Endothelial cell of umbilical vein (primary cell): ENCODE measurements around the gene CDH23. TPM values are rescaled to one million over a fixed set of nuclear protein-coding genes. Genes with fewer than 3 reads are reported as not detected.

Experiments used
- BruUV-seq: library from RNA; stranded (reverse); fragments of 400-500 nt; replicated peaks from 2 replicates; lab custom pipeline; 2021; lab: Mats Ljungman, UMichigan
- CTCF ChIA-PET: fragments of 300-600, 350-600 bp; sonication (Branson Sonifier 250); formaldehyde crosslinking; loops from one replicate; lab custom pipeline; 2021; ENCODE audit warnings: antibody characterized with exemption, inconsistent platforms; lab: Charles Lee
- POLR2A ChIA-PET: fragments of 300-600, 350-600 bp; sonication (Branson Sonifier 250); formaldehyde crosslinking; loops from one replicate; lab custom pipeline; 2021; ENCODE audit warnings: antibody characterized with exemption, inconsistent platforms; lab: Charles Lee
- DNase-seq: peaks from one replicate; pipeline ENCODE4 v3.0.0-alpha.2; 2011; ENCODE audit warnings: low read depth, low spot score
- FAIRE-seq: peaks from 2 replicates; lab custom pipeline; 2011; peaks lifted over from hg19 to GRCh38; lab: Jason Lieb, UNC
- H2AFZ ChIP-seq: 2 replicates; pipeline ENCODE4 v1.6.0; 2012; ENCODE audit warnings: low read depth, low read length, control low read depth, inconsistent platforms
- H3K27ac ChIP-seq: 2 replicates; pipeline ENCODE4 v1.5.1; 2011; ENCODE audit warnings: low read depth, mild to moderate bottlenecking, control low read depth, low read length, moderate library complexity; ENCODE audit not compliant: insufficient read depth
- H3K27me3 ChIP-seq, 2 experiments: 2 replicates each; pipeline versions ENCODE4 v1.6.0 to v1.6.1; 2011; ENCODE audit warnings: low read length in 2 of 2, mixed read lengths in 1 of 2; ENCODE audit not compliant: control insufficient read depth in 2 of 2, insufficient read depth in 2 of 2
- H3K36me3 ChIP-seq, 2 experiments: 2 replicates in 1 of 2; 3 replicates in 1 of 2; pipeline ENCODE4 v1.5.1; 2011; ENCODE audit warnings: low read length in 2 of 2, mild to moderate bottlenecking in 1 of 2, moderate library complexity in 1 of 2; ENCODE audit not compliant: control insufficient read depth in 2 of 2, insufficient read depth in 2 of 2; ENCODE audit errors: extremely low read depth in 1 of 2
- H3K4me1 ChIP-seq: 3 replicates; pipeline ENCODE4 v1.5.1; 2011; ENCODE audit warnings: mild to moderate bottlenecking, low read length; ENCODE audit not compliant: control insufficient read depth, insufficient read depth; ENCODE audit errors: extremely low read depth
- H3K4me2 ChIP-seq: 2 replicates; pipeline ENCODE4 v1.6.1; 2011; ENCODE audit warnings: low read length, control low read depth, mixed read lengths; ENCODE audit not compliant: insufficient read depth
- H3K4me3 ChIP-seq, 3 experiments: fragments of 200-600 bp in 1 of 3; sonication (generic), shearing (Covaris generic) in 1 of 3; replicated peaks in 1 of 3; 2 replicates each; pipeline ENCODE4 v1.5.1; 2011 to 2016; ENCODE audit warnings: control low read depth in 3 of 3, low read length in 3 of 3, mild to moderate bottlenecking in 2 of 3, inconsistent platforms in 1 of 3, low read depth in 1 of 3, moderate library complexity in 1 of 3; ENCODE audit not compliant: insufficient read depth in 1 of 3
- H3K79me2 ChIP-seq: 2 replicates; pipeline ENCODE4 v1.6.0; 2012; ENCODE audit warnings: low read length, inconsistent platforms; ENCODE audit not compliant: control insufficient read depth, insufficient read depth
- H3K9ac ChIP-seq: replicated peaks from 2 replicates; pipeline ENCODE3; 2011; ENCODE audit warnings: low read length, control low read depth; ENCODE audit not compliant: insufficient read depth; ENCODE audit errors: extremely low read depth
- H3K9me1 ChIP-seq: replicated peaks from 3 replicates; pipeline ENCODE4 v1.6.0; 2011; ENCODE audit warnings: mild to moderate bottlenecking, low read length; ENCODE audit not compliant: control insufficient read depth, insufficient read depth; ENCODE audit errors: extremely low read depth
- H3K9me3 ChIP-seq: replicated peaks from 2 replicates; pipeline ENCODE4 v1.5.1; 2012; ENCODE audit warnings: low read length, inconsistent platforms; ENCODE audit not compliant: control insufficient read depth, insufficient read depth
- H4K20me1 ChIP-seq: replicated peaks from 2 replicates; pipeline ENCODE3; 2011; ENCODE audit warnings: mild to moderate bottlenecking, low read length; ENCODE audit not compliant: control insufficient read depth, insufficient read depth; ENCODE audit errors: extremely low read depth
- CTCF ChIP-seq, 2 donors: IDR thresholded peaks; 1 replicate in 1 of 2; 2 replicates in 1 of 2; pipeline ENCODE4 v1.5.1; 2011; ENCODE audit warnings: low read length in 2 of 2, mild to moderate bottlenecking in 2 of 2, moderate library complexity in 2 of 2, control low read depth in 1 of 2, inconsistent platforms in 1 of 2, low read depth in 1 of 2; ENCODE audit not compliant: insufficient read depth in 1 of 2; ENCODE audit errors: extremely low read depth in 1 of 2
- EZH2 ChIP-seq: IDR thresholded peaks from 2 replicates; pipeline ENCODE4 v1.6.1; 2012; ENCODE audit warnings: borderline replicate concordance, low read depth, mild to moderate bottlenecking, moderate library complexity, low read length, inconsistent platforms; ENCODE audit not compliant: severe bottlenecking
- FOS ChIP-seq: IDR thresholded peaks from 2 replicates; pipeline ENCODE4 v1.6.1; 2011; ENCODE audit warnings: mild to moderate bottlenecking, low read length, moderate library complexity, borderline replicate concordance; ENCODE audit not compliant: insufficient read depth
- GATA2 ChIP-seq: IDR thresholded peaks from 2 replicates; pipeline ENCODE4 v1.7.0; 2011; ENCODE audit warnings: low read depth, mild to moderate bottlenecking, moderate library complexity, mixed read lengths, low read length; ENCODE audit not compliant: insufficient read length, insufficient read depth
- JUN ChIP-seq: IDR thresholded peaks from 2 replicates; pipeline ENCODE4 v1.6.1; 2011; ENCODE audit warnings: borderline replicate concordance, low read depth; ENCODE audit not compliant: insufficient read length, insufficient read depth
- MAX ChIP-seq: IDR thresholded peaks from 2 replicates; pipeline ENCODE4 v1.6.1; 2011; ENCODE audit not compliant: insufficient read depth, insufficient read length
- MYC ChIP-seq: IDR thresholded peaks from one replicate; pipeline ENCODE4 v1.6.1; 2011; ENCODE audit warnings: mild to moderate bottlenecking, low read depth, low read length
- POLR2A ChIP-seq: IDR thresholded peaks from 2 replicates; pipeline ENCODE4 v1.6.1; 2012; ENCODE audit warnings: low read depth, mild to moderate bottlenecking, control low read depth, low read length
- POLR2AphosphoS5 ChIP-seq: IDR thresholded peaks from 2 replicates; pipeline ENCODE4 v1.6.1; 2012; ENCODE audit warnings: low read depth, mild to moderate bottlenecking, control low read depth, low read length, moderate library complexity; ENCODE audit not compliant: insufficient read depth
- dilution Hi-C: fragments of 300-500 bp; cut with MboI; formaldehyde crosslinking; loops from one replicate; pipeline ENCODE4 v1.15.0; 2019; ENCODE audit warnings: low sequenced_read_pairs; ENCODE audit not compliant: extremely low pct_ligation_motif_present
- intact Hi-C: fragments of 100-400 bp; cut with micrococcal nuclease; formaldehyde crosslinking; loops from one replicate; pipeline ENCODE4 v1.10.0; 2022
- polyA plus RNA-seq, 4 experiments: library from polyadenylated mRNA; depleted of rRNA in 3 of 4; stranded (reverse) in 3 of 4; unstranded in 1 of 4; fragments of >200 nt; gene quantifications; 2 replicates each; pipeline versions ENCODE4 v1.2.1 to v1.2.3, GENCODE V29; 2011 to 2012; ENCODE audit warnings: missing spikeins in 1 of 4
- total RNA-seq: library from RNA; stranded (reverse); gene quantifications from 2 replicates; pipeline ENCODE4 v1.2.3, GENCODE V29; 2021

Gene CDH23
- total and polyA plus RNA-seq, 2 donors (not counting 3 experiments of a cell fraction or from before 2014, with no cell fraction given), result not detected

- TF ChIP-seq MYC (no peak), GATA2 (no peak), POLR2AphosphoS5 (no peak)
- Histone ChIP-seq H3K4me2 (no peak overlapping the region), H3K79me2 (no peaks in the 10 kb centered on the region), H4K20me1 (no peaks in the 10 kb centered on the region), H3K27ac (no peak overlapping the region), H2AFZ (no peak overlapping the region), H3K9ac (no peak overlapping the region), H3K4me1 (no peaks in the 10 kb centered on the region), H3K4me3 (no peak overlapping the region), H3K27me3 (no peaks in the 10 kb centered on the region), H3K9me3 (no peaks in the 10 kb centered on the region), H3K9me1 (no peaks in the 10 kb centered on the region), H3K36me3 (peaks cover 16 to 51% of the 10 kb centered on the region in 2 experiments)
- no TSS peak for BruUV-seq
- no peak for FAIRE-seq
- DNase-seq, result no peak
- dilution Hi-C loops, result no loop called here
- intact Hi-C loops, result no loop called here
- ChIA-PET CTCF (interaction anchor here (4.7 kb wide), 1 partner anchor 80 kb away, joined by 28 read pairs; no protein-coding TSS in a partner anchor), POLR2A (no interaction called here)
These were observed 419.7 kb downstream of the CDH23 start for GRCh38 chr10:71816421-71816851.

- POLR2A ChIA-PET, result no interaction called here
- Histone ChIP-seq H3K36me3 (peaks cover 18 to 57% of the 10 kb centered on the region in 2 experiments), H3K9me1 (no peaks in the 10 kb centered on the region), H3K9ac (no peak overlapping the region), H3K27me3 (no peaks in the 10 kb centered on the region), H3K79me2 (no peaks in the 10 kb centered on the region), H3K4me2 (no peak overlapping the region), H3K27ac (no peak overlapping the region), H4K20me1 (no peaks in the 10 kb centered on the region), H2AFZ (no peak overlapping the region), H3K4me1 (no peaks in the 10 kb centered on the region), H3K4me3 (no peak overlapping the region), H3K9me3 (no peaks in the 10 kb centered on the region)
- BruUV-seq, result TSS peak; percentile 77
- no peak for TF ChIP-seq CTCF (IDR thresholded peaks at IDR 0.05; ENCODE audit: extremely low read depth in 1 of 2, insufficient read depth in 1 of 2, low read depth in 1 of 2, low read length in 2 of 2)
- no peak for TF ChIP-seq MAX
- TF ChIP-seq EZH2, result no peak
- TF ChIP-seq FOS, result no peak
- TF ChIP-seq MYC, result no peak
- TF ChIP-seq JUN, result no peak
- no peak for TF ChIP-seq GATA2
- TF ChIP-seq POLR2A, result no peak
- no peak for TF ChIP-seq POLR2AphosphoS5
- FAIRE-seq, result no peak
- CTCF ChIA-PET, result interaction anchor here (4.7 kb wide), 1 partner anchor 79 kb away, joined by 28 read pairs; no protein-coding TSS in a partner anchor
- intact Hi-C loops, result no loop called here
- no peak for DNase-seq
- dilution Hi-C loops, result no loop called here
These were observed 420.4 kb downstream of the CDH23 start for GRCh38 chr10:71816936-71817618.
